ENCODE results near the gene ISM1.

Gene ISM1

DNA sequence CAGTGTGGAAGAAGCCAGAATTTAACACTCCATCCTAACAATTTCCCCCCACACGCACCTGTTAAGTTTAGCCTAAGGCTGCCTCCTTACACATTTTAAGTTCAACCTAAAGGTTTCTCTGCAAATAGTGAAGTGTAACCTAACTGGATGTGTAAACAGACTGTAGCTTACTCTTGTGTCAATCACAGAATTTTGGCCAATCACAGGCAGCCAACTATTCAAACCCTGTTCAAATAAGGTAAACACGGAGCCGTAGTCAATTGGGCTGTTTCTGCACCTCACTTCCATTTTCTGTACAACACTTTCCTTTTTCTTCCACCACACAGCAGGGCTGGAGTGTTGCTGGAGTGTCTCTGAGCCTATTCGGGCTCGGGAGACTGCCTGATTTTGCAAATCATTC is 92.1 kb downstream of the ISM1 start:
- DNase-seq (ENCODE audit: low spot score) = no peak

GRCh38 chr20:13317439-13317838 is 96.4 kb downstream of the ISM1 start:
- DNase-seq (ENCODE audit: low spot score) = no peak

DNA sequence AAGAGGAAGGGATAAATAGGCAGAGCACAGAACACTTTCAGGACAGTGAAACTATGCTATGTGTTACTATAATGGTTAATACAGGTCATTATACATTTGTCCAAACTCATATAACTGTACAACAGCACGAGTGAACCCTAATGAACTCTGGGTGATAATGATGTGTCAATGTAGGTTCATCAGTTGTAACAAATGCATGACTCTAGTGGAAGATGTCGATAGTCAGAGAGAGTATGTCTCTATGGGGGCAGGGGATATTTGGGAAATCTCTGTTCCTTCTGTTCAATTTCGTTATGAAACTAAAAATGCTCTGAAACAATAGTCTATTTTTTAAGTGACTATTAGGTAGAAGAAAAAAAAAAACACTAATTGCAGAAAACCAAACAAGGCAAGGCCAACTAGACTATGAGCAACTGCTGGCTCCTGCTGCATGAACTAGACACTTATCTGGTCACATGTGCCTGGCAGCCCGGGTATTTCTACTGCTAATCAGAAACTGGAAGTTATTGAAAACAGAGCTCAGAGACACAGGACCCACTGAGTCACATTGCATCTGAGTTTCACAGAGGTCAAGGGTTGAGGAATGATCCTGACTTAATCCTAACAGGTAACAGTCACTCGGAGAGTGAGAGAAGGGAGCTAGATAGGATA is 97.9 kb downstream of the ISM1 start:
- DNase-seq (ENCODE audit: low spot score) = no peak

DNA sequence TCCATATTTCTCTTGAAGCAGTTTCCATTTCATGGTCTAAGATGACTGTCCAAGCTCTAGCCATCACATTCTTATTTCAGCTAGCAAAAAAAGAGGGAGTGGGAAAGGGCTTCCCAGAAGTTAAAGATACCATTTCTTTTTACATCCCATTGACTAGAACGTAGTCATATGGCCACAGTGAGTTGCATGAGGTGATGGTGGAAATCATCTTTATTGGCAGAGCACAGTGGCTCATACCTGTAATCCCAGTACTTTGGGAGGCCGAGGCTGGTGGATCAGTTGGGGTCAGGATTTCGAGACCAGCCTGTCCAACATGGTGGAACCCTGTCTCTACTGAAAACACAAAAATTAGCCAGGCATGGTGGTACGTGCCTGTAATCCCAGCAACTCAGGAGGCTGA is 99.6 kb downstream of the ISM1 start:
- no peak for DNase-seq (ENCODE audit: low spot score)

DNA sequence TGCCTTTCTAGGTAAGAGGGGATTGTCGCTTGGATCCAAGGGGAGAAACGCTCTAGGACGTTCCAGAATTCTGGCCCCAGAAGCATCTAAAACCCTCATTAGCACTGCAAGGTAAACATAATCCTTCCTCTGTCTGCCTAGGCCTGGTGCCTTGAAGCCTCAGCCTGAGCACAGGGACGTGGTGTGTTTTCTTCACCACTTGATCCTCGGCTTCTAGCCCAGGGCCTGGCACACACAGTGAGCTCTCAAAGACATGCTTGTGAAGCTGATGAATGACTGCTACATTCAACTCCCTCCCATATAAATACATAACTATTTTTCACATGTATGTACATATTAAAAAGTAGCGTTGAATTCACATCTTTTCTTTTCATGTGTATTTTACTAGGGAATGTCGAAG is 100.3 kb downstream of the ISM1 start:
- no peak for DNase-seq (ENCODE audit: low spot score)

DNA sequence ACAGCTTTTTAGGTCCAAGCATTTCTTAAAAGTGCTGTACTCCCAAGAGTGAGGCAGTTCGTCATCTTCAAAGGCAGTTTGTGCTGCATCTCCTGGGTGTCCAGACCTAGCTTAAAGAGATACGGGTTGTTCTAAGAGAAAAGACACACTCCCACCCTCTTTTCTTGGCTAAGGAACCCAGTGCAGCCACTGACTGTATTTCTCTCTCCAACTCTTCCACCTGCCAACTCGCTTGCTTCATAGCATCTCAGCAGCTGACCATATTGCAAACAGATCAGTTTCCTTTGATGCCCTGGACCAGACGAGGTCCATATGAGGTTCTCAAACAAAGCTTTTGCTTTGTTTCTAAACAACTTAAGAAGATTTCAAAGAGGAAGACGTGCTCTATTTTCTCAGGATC is 101.1 kb downstream of the ISM1 start:
- DNase-seq (ENCODE audit: low spot score) = peak; percentile 61

- peak; percentile 88 for DNase-seq (ENCODE audit: low spot score)
These were observed 101.5 kb downstream of the ISM1 start for GRCh38 chr20:13322621-13323020.

DNA sequence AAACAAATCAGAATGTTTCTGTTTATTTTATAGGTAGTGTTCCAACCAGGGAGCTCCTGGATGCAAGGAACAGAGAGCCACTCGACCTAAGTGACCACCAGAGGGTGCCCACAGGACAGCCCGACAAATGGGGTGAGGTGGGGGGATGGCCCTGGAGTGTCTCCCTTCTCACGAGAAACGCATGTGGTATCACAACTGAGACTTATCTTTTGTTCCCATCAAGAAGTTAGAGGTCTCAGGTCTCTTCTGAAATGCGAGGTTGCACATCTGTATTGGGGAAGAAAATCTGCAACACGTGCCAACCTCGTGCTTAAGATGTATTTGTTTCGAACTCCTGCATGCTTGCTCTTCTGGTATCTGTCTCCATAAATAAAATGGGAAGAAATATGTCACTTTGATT is 104.0 kb downstream of the ISM1 start:
- DNase-seq (ENCODE audit: low spot score) = peak; percentile 50

DNA sequence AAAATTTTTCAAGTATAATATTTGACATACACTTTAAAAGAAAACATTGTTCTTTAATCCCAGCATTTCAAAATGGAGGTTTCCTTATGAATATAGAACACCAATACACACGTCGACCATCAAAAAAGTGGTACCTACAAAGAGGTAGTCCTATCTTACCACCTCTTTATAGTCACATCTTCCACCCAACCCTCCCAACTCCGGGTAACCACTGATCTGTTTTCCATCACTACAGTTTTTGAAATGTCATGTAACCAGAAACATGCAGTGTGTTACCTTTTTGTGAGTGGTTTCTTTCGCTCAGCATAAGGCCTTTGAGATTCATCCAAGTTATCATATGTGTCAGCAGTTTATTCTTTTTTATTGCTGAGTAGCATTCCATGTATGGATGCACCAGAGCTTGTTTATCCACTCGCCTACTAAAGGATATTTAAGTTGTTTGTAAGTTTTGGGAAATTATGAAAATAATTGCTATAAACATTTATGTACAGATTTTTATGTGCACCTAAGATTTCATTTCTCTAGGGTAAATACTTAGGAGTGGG is 104.8 kb downstream of the ISM1 start:
- no peak for DNase-seq (ENCODE audit: low spot score)

DNA sequence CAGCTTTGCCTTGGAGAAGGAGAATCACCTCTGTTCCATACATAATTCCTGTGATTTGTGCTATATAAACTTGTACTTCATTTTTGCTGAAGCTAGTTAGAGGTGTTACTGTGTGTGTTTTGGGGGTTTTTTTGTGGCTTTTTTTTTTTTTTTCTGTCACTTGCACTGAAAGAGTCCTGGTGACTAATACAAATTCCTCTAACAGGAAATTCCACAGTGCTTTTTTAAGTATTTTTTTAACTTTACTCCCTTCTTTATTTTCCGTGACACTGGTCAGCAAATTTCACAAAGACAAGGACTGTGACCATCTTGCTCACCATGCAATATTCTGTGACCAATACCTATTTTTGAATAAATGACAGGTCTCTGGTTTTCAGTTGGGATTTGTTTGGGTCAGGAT is 110.5 kb downstream of the ISM1 start:
- no peak for DNase-seq (ENCODE audit: low spot score)

DNA sequence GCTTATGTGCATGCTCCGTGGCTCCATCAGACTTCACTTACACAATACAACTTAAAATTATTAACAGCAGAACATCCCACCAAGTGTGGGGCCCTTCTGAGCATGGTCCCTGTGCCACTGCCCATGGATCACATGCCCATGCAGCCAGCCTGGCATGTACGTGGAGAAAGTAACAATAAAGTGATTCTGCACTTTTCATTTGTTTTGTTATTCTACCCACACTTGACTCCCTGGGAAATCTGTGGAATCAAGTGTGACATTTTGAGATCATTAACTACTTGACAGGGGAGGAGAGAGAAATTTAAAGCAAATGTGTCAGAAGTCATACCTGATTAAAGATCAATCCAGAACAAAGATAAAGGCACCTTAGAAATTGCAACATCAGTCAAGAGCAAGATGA is 112.0 kb downstream of the ISM1 start:
- no peak for DNase-seq (ENCODE audit: low spot score)

- DNase-seq (ENCODE audit: low spot score) = no peak
These were observed 112.7 kb downstream of the ISM1 start for GRCh38 chr20:13333793-13334192.

- DNase-seq (ENCODE audit: low spot score) = no peak
These were observed 115.4 kb downstream of the ISM1 start for GRCh38 chr20:13336308-13337089.

DNA sequence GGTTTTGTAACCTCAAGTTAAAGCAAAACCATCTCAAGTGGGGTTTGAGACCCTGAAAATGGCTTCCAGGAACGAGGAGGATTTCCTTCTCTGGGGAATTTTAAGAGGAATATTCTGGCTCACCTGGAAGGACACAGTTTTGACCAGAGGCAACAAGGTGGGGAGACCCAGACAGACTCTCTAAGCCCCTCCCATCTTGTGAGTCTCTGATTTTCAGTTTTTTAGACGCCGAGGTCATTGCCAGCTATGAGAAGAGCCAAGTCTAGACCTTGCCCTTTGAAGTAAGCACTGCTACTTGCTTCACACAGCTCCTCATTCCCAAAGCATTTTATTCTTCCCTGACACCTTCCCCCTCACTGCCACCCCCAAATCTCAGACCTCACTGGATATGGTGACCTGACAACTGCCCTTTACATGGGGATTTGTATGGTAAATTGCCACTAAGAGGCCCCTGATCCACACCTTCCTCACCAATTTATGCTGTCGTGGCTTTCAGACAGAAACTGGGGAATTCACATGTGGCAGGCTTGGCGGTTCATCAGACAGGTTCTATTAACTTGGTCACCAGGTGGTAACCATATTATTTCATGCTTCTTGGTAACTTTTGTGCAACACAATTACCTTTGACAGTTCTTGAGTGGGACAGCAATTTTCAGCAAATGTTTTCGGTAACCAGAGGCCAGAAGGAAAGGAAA is 116.2 kb downstream of the ISM1 start:
- DNase-seq (ENCODE audit: low spot score) = no peak

DNA sequence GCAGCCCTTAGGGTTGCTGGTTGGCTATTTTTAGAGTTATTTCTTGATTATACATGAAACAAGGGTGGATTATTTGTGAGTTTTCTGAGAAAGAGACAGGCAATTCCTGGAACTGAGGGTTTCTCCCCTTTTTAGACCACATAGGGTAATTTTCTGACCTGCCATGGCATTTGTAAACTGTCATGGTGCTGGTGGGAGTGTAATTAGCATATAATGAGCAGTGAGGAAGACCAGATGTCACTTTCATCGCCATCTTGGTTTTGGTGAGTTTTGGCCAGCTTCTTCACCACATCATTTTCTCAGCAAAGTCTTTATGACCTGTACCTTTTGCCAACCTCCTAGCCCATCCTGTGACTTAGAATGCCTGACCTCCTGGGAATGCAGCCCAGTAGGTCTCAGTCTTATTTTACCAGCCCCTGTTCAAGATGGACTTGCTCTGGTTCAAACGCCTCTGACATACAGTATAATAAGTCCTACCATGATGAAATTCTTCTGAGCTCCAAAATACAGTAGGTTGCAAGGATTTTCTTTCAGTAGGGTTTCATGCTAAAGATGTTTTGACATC is 117.1 kb downstream of the ISM1 start:
- no peak for DNase-seq (ENCODE audit: low spot score)

- DNase-seq (ENCODE audit: low spot score) = peak; percentile 99
These were observed 117.9 kb downstream of the ISM1 start for GRCh38 chr20:13338999-13339411.

- no peak for DNase-seq (ENCODE audit: low spot score)
These were observed 119.0 kb downstream of the ISM1 start for GRCh38 chr20:13340088-13340487.

GRCh38 chr20:13341737-13342393 is 120.8 kb downstream of the ISM1 start:
- DNase-seq (ENCODE audit: low spot score) = no peak

- DNase-seq (ENCODE audit: low spot score) = no peak
These were observed 121.6 kb downstream of the ISM1 start for GRCh38 chr20:13342469-13343242.

- DNase-seq (ENCODE audit: low spot score) = no peak
These were observed 123.6 kb downstream of the ISM1 start for GRCh38 chr20:13344671-13345070.
